Peyer's patch (tissue), 4 donors: ENCODE results near the gene FSTL5. TPM values are rescaled to one million over a fixed set of nuclear protein-coding genes. Genes with fewer than 3 reads are reported as not detected.

Experiments
- DNase-seq, 3 donors: peaks; one replicate each; pipeline ENCODE4 v3.0.0-alpha.2; 2017 to 2019
- H3K27ac ChIP-seq, 4 donors: fragments of 200-600 bp; sonication (generic); one replicate each; pipeline ENCODE4 v1.5.1; 2016 to 2019
- H3K27me3 ChIP-seq, 2 donors: fragments of 200-600 bp; sonication (generic); one replicate each; pipeline ENCODE4 v1.5.1; 2019
- H3K36me3 ChIP-seq, 3 donors: fragments of 200-600 bp; sonication (generic); one replicate each; pipeline ENCODE4 v1.5.1; 2016 to 2019
- H3K4me1 ChIP-seq, 4 donors: fragments of 200-600 bp; sonication (generic); one replicate each; pipeline ENCODE4 v1.5.1; 2016 to 2019
- H3K4me3 ChIP-seq, 4 donors: fragments of 200-600 bp; sonication (generic); 1 replicate in 3 of 4; 2 replicates in 1 of 4; pipeline ENCODE4 v1.5.1; 2016 to 2019; ENCODE audit warnings: mild to moderate bottlenecking in 1 of 4
- H3K9me3 ChIP-seq, 4 donors: fragments of 200-600 bp; sonication (generic); one replicate each; pipeline ENCODE4 v1.5.1; 2016 to 2019; ENCODE audit warnings: mild to moderate bottlenecking in 1 of 4
- POLR2A ChIP-seq, 2 donors: fragments of 450-650 bp; IDR thresholded peaks; one replicate each; pipeline ENCODE4 v1.5.1; 2017; ENCODE audit warnings: antibody characterized with exemption in 2 of 2, mild to moderate bottlenecking in 2 of 2, moderate library complexity in 2 of 2
- total RNA-seq, 4 donors: library from RNA; depleted of rRNA; stranded (reverse); fragments of >200 nt; gene quantifications; one replicate each; pipeline ENCODE4 v1.1.0, GENCODE V29; 2016
- TF ChIP-seq, protein P1 (sequence below), 6 experiments: fragments of 450-650 bp in 4 of 6; fragments of 200-600 bp in 2 of 6; sonication (generic) in 1 of 6; IDR thresholded peaks; one replicate each; pipeline ENCODE4 v1.5.1; 2017 to 2019; ENCODE audit warnings: antibody characterized with exemption in 6 of 6, mild to moderate bottlenecking in 3 of 6, moderate library complexity in 1 of 6

FSTL5 gene
- total RNA-seq, 4 donors from 2014 or later, result 1.7 TPM; not detected in 3

GRCh38 chr4:162010362-162010761 lies 153.4 kb downstream of the FSTL5 start:
- no peak for TF ChIP-seq POLR2A (IDR thresholded peaks at IDR 0.05)
- Histone ChIP-seq H3K4me3 (no peak overlapping the region), H3K36me3 (no peaks in the 10 kb centered on the region), H3K27me3 (no peaks in the 10 kb centered on the region), H3K27ac (no peak overlapping the region), H3K9me3 (no peaks in the 10 kb centered on the region), H3K4me1 (no peaks in the 10 kb centered on the region)
- no peak for DNase-seq

DNA sequence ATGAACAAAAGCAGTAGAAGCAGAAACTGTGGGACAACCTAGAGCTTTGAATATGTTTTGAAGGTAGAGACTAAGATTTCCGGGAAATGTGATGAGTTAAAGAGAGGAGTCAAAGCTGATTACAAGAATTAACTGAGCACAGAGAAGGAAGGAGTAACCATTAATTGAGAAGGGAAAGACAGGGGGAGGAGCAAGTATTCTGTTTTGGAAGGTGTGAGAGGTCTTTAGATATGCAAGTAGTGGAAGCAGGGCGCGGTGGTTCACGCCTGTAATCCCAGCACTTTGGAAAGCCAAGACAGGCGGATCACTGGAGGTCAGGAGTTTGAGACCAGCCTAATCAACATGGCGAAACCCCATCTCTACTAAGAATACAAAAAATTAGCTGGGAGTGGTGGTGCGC lies 171.5 kb downstream of the FSTL5 start:
- Histone ChIP-seq H3K27me3 (no peaks in the 10 kb centered on the region), H3K27ac (no peak overlapping the region), H3K36me3 (no peaks in the 10 kb centered on the region), H3K4me1 (no peaks in the 10 kb centered on the region), H3K9me3 (no peaks in the 10 kb centered on the region), H3K4me3 (no peak overlapping the region)
- TF ChIP-seq, protein P1, sequence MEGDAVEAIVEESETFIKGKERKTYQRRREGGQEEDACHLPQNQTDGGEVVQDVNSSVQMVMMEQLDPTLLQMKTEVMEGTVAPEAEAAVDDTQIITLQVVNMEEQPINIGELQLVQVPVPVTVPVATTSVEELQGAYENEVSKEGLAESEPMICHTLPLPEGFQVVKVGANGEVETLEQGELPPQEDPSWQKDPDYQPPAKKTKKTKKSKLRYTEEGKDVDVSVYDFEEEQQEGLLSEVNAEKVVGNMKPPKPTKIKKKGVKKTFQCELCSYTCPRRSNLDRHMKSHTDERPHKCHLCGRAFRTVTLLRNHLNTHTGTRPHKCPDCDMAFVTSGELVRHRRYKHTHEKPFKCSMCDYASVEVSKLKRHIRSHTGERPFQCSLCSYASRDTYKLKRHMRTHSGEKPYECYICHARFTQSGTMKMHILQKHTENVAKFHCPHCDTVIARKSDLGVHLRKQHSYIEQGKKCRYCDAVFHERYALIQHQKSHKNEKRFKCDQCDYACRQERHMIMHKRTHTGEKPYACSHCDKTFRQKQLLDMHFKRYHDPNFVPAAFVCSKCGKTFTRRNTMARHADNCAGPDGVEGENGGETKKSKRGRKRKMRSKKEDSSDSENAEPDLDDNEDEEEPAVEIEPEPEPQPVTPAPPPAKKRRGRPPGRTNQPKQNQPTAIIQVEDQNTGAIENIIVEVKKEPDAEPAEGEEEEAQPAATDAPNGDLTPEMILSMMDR (IDR thresholded peaks at IDR 0.05), result no peak
- no peak for TF ChIP-seq POLR2A (IDR thresholded peaks at IDR 0.05)
- DNase-seq, result no peak

DNA sequence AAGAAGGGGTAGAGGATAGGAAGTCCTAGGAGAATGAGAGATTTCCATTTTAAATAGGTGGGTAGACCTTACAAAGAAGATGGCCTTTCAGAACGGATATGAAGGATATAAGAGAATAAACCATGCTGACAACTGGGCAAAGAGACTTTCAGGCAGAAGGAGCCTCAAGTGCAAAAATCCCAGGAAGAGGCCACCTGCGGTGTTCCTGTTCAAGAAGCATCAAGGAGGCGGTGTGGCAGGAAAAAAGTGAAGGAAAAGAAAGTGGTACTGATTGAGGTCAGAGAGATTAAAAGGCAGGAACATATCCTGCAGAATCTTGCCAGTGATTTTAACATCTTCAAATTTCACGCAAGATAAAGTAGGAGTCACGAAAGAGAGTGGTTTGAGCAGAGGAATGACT lies 172.0 kb downstream of the FSTL5 start:
- TF ChIP-seq, protein P1 (IDR thresholded peaks at IDR 0.05), result no peak
- TF ChIP-seq POLR2A (IDR thresholded peaks at IDR 0.05), result no peak
- Histone ChIP-seq H3K4me1 (no peaks in the 10 kb centered on the region), H3K9me3 (no peaks in the 10 kb centered on the region), H3K4me3 (no peak overlapping the region), H3K27me3 (no peaks in the 10 kb centered on the region), H3K36me3 (no peaks in the 10 kb centered on the region), H3K27ac (no peak overlapping the region)
- no peak for DNase-seq

- H3K27me3 ChIP-seq, result no peaks in the 10 kb centered on the region
- no peak for DNase-seq
- TF ChIP-seq POLR2A (IDR thresholded peaks at IDR 0.05), result no peak
- TF ChIP-seq, protein P1 (IDR thresholded peaks at IDR 0.05), result no peak
- no peaks in the 10 kb centered on the region for H3K36me3 ChIP-seq
- no peaks in the 10 kb centered on the region for H3K4me1 ChIP-seq
- H3K27ac ChIP-seq, result no peak overlapping the region
- no peaks in the 10 kb centered on the region for H3K9me3 ChIP-seq
- H3K4me3 ChIP-seq, result no peak overlapping the region
Observed at GRCh38 chr4:161990721-161991120, 173.1 kb downstream of the FSTL5 start.

DNA sequence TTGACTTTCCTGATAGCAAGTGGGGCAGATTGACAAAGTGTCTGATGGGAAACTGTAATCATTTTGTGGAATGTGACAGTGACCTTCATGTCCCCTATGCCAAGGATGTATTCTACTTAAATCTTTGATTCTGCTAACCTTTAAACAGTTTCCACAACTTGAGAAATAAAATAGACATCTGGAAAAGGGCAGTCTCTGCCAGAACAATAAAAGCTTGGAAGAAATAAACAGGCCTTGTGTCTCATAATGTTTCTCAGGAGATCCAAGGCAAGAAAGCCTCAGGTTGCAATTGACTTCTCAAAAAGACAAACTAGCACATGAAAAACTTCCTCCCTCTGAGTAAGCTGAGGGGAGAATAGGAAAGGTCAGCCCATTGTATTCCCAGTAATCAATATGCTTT lies 174.9 kb downstream of the FSTL5 start:
- Histone ChIP-seq H3K27me3 (no peaks in the 10 kb centered on the region), H3K4me3 (no peak overlapping the region), H3K4me1 (no peaks in the 10 kb centered on the region), H3K36me3 (no peaks in the 10 kb centered on the region), H3K27ac (no peak overlapping the region), H3K9me3 (no peaks in the 10 kb centered on the region)
- TF ChIP-seq, protein P1 (IDR thresholded peaks at IDR 0.05), result no peak
- TF ChIP-seq POLR2A (IDR thresholded peaks at IDR 0.05), result no peak
- no peak for DNase-seq

DNA sequence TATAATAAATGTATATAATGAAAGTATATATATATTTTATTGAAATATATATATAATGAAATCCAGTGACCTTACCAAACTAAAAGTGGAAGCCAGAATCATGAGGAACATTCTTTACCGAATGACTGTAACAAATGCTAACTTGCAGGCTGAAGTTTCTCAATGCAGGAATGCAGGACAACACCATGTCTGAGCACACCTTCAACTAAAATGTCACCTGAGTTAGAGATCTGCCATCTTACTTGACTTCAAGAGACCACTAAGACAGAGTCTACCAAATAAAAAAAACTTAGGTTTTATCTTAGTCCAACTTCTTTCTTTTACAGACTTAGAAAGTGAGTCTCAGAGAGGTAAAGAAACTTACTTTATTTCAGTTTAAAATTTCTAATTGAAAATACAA lies 176.2 kb downstream of the FSTL5 start:
- Histone ChIP-seq H3K4me1 (no peaks in the 10 kb centered on the region), H3K4me3 (no peak overlapping the region), H3K36me3 (no peaks in the 10 kb centered on the region), H3K9me3 (no peaks in the 10 kb centered on the region), H3K27ac (no peak overlapping the region), H3K27me3 (no peaks in the 10 kb centered on the region)
- DNase-seq, result no peak
- TF ChIP-seq, protein P1 (IDR thresholded peaks at IDR 0.05), result no peak
- no peak for TF ChIP-seq POLR2A (IDR thresholded peaks at IDR 0.05)
